ENCODE results near the gene MAGI2.

DNA sequence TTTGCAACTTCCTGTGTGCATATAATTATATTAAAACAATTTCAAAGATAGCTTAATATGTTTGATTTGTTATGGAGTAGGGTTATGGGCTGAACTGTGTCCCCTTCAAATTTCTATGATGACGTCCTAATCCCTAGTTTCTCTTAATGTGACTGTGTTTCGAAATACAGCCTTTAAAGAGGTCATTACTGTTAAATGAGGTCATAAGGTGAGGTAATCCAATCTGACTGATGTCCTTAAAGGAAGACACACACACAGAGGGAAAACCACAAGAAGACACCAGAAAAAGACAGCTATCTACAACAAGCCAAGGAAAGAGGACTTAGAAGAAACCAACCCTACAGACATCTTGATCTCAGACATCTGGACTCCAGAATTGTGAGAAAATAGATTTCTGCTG, 407.4 kb downstream of the MAGI2 start:
- TF ChIP-seq JUND (IDR thresholded peaks at IDR 0.05) (no peak), TAF1 (conservative IDR thresholded peaks at IDR 0.05) (no peak), HNF4A (conservative IDR thresholded peaks at IDR 0.05) (no peak), HNF4G (IDR thresholded peaks at IDR 0.05) (no peak), RXRA (IDR thresholded peaks at IDR 0.05) (no peak), NR2F2 (IDR thresholded peaks at IDR 0.05) (no peak), YY1 (IDR thresholded peaks at IDR 0.05) (no peak), GABPA (IDR thresholded peaks at IDR 0.05 in 1 of 2, conservative IDR thresholded peaks at IDR 0.05 in 1 of 2) (no peak), RAD21 (IDR thresholded peaks at IDR 0.05) (no peak)
- TF ChIP-seq, protein P1, sequence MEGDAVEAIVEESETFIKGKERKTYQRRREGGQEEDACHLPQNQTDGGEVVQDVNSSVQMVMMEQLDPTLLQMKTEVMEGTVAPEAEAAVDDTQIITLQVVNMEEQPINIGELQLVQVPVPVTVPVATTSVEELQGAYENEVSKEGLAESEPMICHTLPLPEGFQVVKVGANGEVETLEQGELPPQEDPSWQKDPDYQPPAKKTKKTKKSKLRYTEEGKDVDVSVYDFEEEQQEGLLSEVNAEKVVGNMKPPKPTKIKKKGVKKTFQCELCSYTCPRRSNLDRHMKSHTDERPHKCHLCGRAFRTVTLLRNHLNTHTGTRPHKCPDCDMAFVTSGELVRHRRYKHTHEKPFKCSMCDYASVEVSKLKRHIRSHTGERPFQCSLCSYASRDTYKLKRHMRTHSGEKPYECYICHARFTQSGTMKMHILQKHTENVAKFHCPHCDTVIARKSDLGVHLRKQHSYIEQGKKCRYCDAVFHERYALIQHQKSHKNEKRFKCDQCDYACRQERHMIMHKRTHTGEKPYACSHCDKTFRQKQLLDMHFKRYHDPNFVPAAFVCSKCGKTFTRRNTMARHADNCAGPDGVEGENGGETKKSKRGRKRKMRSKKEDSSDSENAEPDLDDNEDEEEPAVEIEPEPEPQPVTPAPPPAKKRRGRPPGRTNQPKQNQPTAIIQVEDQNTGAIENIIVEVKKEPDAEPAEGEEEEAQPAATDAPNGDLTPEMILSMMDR (IDR thresholded peaks at IDR 0.05; ENCODE audit: low read depth, low read length, missing input control), result no peak
- TF ChIP-seq, protein P2, sequence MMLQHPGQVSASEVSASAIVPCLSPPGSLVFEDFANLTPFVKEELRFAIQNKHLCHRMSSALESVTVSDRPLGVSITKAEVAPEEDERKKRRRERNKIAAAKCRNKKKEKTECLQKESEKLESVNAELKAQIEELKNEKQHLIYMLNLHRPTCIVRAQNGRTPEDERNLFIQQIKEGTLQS (IDR thresholded peaks at IDR 0.05), result no peak
- TF ChIP-seq, protein P3, sequence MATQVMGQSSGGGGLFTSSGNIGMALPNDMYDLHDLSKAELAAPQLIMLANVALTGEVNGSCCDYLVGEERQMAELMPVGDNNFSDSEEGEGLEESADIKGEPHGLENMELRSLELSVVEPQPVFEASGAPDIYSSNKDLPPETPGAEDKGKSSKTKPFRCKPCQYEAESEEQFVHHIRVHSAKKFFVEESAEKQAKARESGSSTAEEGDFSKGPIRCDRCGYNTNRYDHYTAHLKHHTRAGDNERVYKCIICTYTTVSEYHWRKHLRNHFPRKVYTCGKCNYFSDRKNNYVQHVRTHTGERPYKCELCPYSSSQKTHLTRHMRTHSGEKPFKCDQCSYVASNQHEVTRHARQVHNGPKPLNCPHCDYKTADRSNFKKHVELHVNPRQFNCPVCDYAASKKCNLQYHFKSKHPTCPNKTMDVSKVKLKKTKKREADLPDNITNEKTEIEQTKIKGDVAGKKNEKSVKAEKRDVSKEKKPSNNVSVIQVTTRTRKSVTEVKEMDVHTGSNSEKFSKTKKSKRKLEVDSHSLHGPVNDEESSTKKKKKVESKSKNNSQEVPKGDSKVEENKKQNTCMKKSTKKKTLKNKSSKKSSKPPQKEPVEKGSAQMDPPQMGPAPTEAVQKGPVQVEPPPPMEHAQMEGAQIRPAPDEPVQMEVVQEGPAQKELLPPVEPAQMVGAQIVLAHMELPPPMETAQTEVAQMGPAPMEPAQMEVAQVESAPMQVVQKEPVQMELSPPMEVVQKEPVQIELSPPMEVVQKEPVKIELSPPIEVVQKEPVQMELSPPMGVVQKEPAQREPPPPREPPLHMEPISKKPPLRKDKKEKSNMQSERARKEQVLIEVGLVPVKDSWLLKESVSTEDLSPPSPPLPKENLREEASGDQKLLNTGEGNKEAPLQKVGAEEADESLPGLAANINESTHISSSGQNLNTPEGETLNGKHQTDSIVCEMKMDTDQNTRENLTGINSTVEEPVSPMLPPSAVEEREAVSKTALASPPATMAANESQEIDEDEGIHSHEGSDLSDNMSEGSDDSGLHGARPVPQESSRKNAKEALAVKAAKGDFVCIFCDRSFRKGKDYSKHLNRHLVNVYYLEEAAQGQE (IDR thresholded peaks at IDR 0.05), result no peak
- TF ChIP-seq, protein P4, sequence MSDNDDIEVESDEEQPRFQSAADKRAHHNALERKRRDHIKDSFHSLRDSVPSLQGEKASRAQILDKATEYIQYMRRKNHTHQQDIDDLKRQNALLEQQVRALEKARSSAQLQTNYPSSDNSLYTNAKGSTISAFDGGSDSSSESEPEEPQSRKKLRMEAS (IDR thresholded peaks at IDR 0.05), result no peak
- TF ChIP-seq, protein P5, sequence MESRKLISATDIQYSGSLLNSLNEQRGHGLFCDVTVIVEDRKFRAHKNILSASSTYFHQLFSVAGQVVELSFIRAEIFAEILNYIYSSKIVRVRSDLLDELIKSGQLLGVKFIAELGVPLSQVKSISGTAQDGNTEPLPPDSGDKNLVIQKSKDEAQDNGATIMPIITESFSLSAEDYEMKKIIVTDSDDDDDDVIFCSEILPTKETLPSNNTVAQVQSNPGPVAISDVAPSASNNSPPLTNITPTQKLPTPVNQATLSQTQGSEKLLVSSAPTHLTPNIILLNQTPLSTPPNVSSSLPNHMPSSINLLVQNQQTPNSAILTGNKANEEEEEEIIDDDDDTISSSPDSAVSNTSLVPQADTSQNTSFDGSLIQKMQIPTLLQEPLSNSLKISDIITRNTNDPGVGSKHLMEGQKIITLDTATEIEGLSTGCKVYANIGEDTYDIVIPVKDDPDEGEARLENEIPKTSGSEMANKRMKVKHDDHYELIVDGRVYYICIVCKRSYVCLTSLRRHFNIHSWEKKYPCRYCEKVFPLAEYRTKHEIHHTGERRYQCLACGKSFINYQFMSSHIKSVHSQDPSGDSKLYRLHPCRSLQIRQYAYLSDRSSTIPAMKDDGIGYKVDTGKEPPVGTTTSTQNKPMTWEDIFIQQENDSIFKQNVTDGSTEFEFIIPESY (IDR thresholded peaks at IDR 0.05), result no peak

Data from liver (tissue), 3 donors.